GM21717 (cell line): ENCODE measurements around the gene PTPRM.
A peak's percentile ranks its signal among the peaks of the same experiment; 100 is the strongest.

Experiments
- ATAC-seq: cut with Tn5 transposase; IDR thresholded peaks from one replicate; pipeline ENCODE4 v1.9.1; 2021; ENCODE audit warnings: mild to moderate bottlenecking, moderate library complexity; ENCODE audit not compliant: unreplicated experiment

Gene PTPRM

DNA sequence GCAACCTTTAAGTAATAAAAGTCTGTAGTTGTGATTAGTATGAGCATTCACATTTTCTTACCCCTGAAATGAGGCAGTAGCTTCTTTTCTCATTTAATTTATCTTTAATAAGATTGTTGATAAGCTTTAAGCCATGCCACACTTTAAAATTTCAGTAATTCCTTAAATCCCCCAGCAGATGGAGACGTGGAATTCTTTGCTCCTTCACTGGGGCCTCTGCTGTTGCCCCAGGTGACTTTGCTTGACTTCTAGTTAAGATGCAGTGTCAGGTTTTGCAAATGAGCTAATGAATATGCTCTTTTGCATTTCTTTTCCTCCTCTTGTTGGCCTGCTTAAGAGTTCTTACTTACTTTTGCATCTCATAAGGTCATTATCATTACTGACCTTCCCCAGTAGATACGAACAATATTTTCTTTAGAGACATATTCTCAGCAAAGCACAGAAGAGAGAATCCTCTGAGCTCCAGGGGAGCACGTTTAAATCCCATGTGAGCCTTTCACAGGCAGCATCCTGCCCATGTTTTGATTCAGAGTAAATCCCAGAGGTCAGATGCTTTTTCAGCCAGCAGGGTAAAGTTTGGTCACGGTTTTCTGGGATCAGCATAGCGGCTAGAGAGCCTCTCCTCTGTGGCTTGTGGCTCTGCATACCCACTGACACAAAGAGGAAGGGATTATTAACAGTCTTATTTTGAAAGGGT lies 222.9 kb downstream of the PTPRM start:
- no peak for ATAC-seq

DNA sequence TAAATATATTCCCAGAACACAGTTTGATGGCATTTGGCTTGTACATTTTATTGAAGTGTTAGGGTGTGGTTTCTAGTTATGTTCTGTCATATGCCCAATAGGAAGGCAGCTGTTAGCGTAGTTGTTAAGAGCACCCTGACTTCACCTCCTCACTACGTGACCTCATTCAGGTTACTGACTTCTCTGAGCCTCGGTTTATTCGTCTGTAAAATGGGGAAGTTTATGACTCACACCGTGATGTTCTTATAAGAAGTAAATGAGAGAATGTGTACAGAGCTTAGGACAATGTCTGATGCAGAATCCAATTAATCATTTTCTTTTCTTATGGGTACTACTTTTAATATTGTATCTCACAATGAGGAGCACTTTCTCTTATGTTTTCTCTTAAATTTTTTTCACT lies 226.0 kb downstream of the PTPRM start:
- ATAC-seq, result no peak

- ATAC-seq, result no peak
These were observed 236.9 kb downstream of the PTPRM start for GRCh38 chr18:7803956-7804469.

DNA sequence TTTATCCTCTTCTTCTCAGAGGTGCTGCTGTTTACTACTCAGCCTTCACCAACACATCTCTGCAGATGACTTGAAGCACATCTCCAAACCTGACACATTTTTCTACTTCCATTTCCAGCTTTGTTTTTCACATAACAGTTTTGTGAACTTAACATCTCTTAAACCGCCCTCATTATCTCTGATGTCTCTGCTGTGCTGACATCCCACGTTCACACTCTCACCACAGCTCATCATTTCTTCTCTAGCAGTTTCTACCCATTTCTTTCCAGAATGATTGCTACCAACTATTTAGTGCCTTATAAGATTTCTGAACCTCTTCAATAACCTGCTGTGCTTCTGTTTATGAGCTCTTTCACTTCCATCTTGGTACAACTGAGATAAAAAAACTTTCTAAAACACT lies 238.0 kb downstream of the PTPRM start:
- ATAC-seq, result no peak

DNA sequence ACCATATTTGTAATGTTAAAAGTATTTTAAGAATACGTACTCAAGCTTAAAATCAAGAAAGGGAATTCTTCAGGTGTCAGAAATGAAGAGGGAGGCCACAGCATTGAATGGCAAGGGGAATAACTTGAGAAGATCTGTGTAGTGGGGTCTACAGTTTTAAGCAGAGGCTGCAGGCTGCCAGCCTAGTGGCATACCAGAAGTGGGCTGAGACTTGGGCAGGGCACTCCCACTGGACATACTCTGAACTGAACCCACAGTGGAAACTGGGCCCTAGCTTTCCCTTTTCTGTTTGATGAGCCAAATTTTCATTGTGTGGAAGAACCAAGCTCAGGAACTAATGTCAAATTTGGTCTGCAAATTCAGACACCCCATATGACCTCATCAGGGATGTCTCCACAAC lies 238.8 kb downstream of the PTPRM start:
- ATAC-seq, result no peak

GRCh38 chr18:7807936-7808453 lies 240.9 kb downstream of the PTPRM start:
- ATAC-seq, result no peak

- ATAC-seq, result no peak
These were observed 241.9 kb downstream of the PTPRM start for GRCh38 chr18:7808992-7809391.

- no peak for ATAC-seq
These were observed 242.3 kb downstream of the PTPRM start for GRCh38 chr18:7809455-7809854.

GRCh38 chr18:7809978-7810377 lies 242.9 kb downstream of the PTPRM start:
- ATAC-seq, result no peak

DNA sequence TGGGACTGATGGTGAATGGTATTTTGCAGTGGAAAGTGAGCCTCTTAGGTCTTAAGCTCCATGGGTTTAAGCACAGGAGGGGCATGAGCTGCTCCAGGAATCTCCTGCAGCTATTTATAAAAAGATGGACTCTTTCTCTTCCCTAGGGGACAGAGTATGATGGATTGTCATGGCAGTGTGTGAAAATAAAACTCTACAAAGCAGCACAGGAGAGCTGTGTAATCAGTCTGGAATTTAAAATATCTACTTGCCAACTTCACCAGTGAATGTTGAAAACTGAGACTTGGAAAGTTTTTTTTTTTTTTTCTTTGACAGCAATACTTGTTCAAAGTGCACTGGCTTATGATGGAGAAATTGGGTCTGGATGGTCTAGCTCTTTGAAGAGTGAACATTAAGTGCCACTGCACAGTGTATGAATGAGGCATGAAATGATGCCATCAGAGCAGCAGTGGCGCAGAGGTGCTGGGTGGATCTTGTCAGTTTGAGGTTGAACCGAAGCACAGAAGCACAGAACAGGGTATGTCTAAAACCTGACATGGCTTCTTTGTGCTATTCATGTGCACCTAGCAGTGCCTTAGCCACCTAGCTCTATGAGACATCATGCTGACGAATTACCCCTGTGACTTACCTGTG lies 245.4 kb downstream of the PTPRM start:
- no peak for ATAC-seq

DNA sequence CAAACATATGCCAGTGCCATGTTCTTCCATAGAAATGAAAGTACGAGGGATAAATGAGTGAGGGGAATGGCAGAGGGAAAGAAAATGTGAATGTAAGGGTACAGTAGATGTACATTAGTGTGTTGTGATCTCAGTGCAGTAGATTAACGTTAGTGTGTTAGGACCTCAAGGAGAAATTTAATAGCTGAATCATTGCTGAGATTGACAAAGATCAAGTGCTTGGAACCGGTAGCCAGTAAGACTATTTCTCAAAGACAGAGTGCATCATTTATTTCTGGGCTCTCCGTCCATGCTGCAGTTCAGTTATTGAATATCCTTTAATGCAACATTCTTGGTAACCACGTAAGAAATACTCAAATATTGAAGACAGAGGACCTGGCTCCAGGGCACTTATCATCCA lies 246.0 kb downstream of the PTPRM start:
- no peak for ATAC-seq

DNA sequence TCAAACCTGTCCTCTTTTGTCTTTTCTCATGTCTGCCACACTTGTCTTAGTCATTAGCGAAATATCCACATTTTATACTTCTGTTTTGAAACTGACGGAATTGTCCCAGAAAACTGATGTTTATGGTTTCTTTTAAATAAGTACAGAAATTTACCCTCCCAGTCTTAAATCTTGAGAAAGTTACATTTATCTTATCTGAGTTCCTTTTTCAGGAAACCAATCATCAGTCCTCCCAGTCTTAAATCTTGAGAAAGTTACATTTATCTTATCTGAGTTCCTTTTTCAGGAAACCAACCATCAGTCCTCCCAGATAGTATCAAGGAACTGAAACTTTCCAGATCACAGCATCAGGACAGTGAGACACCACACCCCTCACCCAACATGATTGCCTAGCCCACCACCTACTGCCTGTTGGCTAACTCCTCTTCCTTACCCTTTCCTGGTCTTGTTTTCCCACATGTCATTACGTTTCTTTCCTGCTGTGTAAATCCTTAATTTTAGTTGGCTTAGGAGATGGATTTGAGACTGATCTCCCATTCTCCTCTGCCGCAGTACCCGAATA lies 247.7 kb downstream of the PTPRM start:
- ATAC-seq, result no peak

DNA sequence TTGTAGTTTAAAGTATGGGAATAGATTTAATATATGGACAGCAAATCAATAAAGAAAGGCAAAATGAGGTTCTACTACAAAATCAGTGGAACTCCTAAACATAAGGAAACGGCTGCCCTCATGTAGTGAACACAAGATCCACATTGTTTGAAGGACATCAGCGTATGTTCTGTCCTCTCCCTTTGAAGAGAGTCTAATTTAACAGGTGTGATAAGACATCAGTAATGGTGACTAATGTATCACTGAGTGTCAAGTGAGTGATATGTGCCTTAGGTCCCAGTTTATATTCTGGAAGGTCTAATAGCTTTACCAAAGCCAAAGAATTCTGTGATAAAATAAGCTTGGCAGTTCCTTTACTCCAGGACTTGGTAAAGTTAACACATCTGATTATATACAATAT lies 248.7 kb downstream of the PTPRM start:
- no peak for ATAC-seq

- ATAC-seq, result no peak
These were observed 250.6 kb downstream of the PTPRM start for GRCh38 chr18:7817575-7818230.

GRCh38 chr18:7821784-7822183 lies 254.7 kb downstream of the PTPRM start:
- no peak for ATAC-seq

GRCh38 chr18:7822435-7823331 lies 255.6 kb downstream of the PTPRM start:
- no peak for ATAC-seq

DNA sequence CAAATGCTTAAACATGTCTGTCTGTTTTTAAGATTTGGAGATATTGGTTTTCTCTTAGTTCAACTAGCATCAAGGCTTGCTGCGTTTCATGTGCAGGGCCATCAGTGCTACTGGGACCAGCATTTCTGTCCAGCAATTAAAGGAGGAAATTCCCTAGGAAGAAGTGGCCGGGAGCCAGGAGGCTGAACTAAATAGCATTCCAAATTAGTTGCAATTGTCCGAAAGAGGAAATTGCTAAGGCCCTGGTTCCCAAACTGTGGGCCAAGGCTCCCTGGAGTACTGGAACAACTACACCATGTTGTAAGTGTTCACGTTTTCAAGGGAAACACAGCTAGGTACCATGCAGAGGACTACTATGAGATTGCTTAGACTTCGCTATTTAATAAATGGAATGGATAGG lies 257.9 kb downstream of the PTPRM start:
- no peak for ATAC-seq

- ATAC-seq, result peak; percentile 66
These were observed 263.4 kb downstream of the PTPRM start for GRCh38 chr18:7830468-7830867.

- no peak for ATAC-seq
These were observed 272.4 kb downstream of the PTPRM start for GRCh38 chr18:7839548-7839947.

GRCh38 chr18:7840411-7840810 lies 273.3 kb downstream of the PTPRM start:
- no peak for ATAC-seq

GRCh38 chr18:7844017-7844416 lies 276.9 kb downstream of the PTPRM start:
- ATAC-seq, result no peak
